HL-60 (cell line): ENCODE measurements around the gene ARID1A.

Experiments
- DNase-seq, 2 experiments: peaks; one replicate each; pipeline ENCODE4 v3.0.0-alpha.2; 2010 to 2020; ENCODE audit warnings: low read depth in 1 of 2, low spot score in 1 of 2
- H3K27ac ChIP-seq: fragments of 250-450 bp; sonication (Bioruptor Pico); replicated peaks from 2 replicates; pipeline ENCODE4 v1.5.1; 2020; ENCODE audit warnings: mild to moderate bottlenecking, moderate library complexity
- H3K27me3 ChIP-seq: fragments of 250-450 bp; sonication (Bioruptor Pico); 2 replicates; pipeline ENCODE4 v1.5.1; 2021; ENCODE audit warnings: mild to moderate bottlenecking, moderate library complexity; ENCODE audit not compliant: insufficient read depth, poor library complexity, severe bottlenecking
- H3K4me3 ChIP-seq: replicated peaks from 2 replicates; pipeline ENCODE4 v1.5.1; 2011; ENCODE audit warnings: mild to moderate bottlenecking, control low read depth, low read length; ENCODE audit not compliant: insufficient read depth
- GABPA ChIP-seq: IDR thresholded peaks from 2 replicates; pipeline ENCODE4 v1.6.1; 2012; ENCODE audit warnings: low read depth
- POLR2AphosphoS5 ChIP-seq: IDR thresholded peaks from 2 replicates; pipeline ENCODE4 v1.6.1; 2012; ENCODE audit warnings: low read depth
- REST ChIP-seq: IDR thresholded peaks from 2 replicates; pipeline ENCODE4 v1.6.1; 2012; ENCODE audit warnings: low read depth; ENCODE audit not compliant: insufficient replicate concordance
- SPI1 ChIP-seq: IDR thresholded peaks from 2 replicates; pipeline ENCODE4 v1.6.1; 2012; ENCODE audit warnings: low read depth, mild to moderate bottlenecking, borderline replicate concordance
- TF ChIP-seq, protein P1 (sequence below): IDR thresholded peaks from one replicate; pipeline ENCODE4 v1.5.1; 2011; ENCODE audit warnings: low read length, control low read depth, inconsistent platforms; ENCODE audit not compliant: insufficient read depth

The ARID1A gene

GRCh38 chr1:26697431-26697977 is 1.7 kb downstream of the ARID1A start:
- H3K27ac ChIP-seq = peak overlapping the region; percentile 90
- no peak for DNase-seq
- TF ChIP-seq REST (no peak), GABPA (no peak), SPI1 (no peak), POLR2AphosphoS5 (no peak)
- TF ChIP-seq, protein P1, sequence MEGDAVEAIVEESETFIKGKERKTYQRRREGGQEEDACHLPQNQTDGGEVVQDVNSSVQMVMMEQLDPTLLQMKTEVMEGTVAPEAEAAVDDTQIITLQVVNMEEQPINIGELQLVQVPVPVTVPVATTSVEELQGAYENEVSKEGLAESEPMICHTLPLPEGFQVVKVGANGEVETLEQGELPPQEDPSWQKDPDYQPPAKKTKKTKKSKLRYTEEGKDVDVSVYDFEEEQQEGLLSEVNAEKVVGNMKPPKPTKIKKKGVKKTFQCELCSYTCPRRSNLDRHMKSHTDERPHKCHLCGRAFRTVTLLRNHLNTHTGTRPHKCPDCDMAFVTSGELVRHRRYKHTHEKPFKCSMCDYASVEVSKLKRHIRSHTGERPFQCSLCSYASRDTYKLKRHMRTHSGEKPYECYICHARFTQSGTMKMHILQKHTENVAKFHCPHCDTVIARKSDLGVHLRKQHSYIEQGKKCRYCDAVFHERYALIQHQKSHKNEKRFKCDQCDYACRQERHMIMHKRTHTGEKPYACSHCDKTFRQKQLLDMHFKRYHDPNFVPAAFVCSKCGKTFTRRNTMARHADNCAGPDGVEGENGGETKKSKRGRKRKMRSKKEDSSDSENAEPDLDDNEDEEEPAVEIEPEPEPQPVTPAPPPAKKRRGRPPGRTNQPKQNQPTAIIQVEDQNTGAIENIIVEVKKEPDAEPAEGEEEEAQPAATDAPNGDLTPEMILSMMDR = no peak
- no peaks in the 10 kb centered on the region for H3K27me3 ChIP-seq
- peak overlapping the region; percentile 83 for H3K4me3 ChIP-seq

GRCh38 chr1:26697978-26698849 is 2.4 kb downstream of the ARID1A start:
- Histone ChIP-seq H3K4me3 (peak overlapping the region; percentile 83), H3K27ac (peak overlapping the region; percentile 90), H3K27me3 (no peaks in the 10 kb centered on the region)
- peak in 1 of 2 experiments; percentile 65 for DNase-seq
- TF ChIP-seq POLR2AphosphoS5 (no peak), SPI1 (no peak), GABPA (no peak), REST (no peak)
- TF ChIP-seq, protein P1 = no peak

DNA sequence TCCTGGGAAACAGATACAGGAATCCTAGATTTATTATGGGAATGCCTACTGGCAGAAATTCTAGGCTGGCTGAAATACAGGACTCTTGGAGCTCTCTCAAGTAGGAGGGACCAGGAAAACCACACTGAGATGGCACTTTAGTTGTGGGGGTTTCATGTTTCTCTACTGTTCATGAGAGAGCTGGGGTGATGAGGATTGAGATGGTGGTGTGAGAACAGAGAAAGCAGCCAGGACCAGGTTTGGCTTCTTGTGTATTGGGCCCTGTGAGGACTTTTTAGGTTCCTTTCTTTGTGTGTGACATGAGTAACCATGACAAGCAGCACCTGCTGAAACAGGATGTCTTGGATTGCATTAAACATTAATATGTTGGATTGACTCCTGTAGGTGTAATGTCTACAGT is 4.9 kb downstream of the ARID1A start:
- no peak overlapping the region for H3K4me3 ChIP-seq

More for the DNA sequence above, 4.9 kb downstream of the ARID1A start:
- Histone ChIP-seq H3K27ac (peak overlapping the region; percentile 3; the same call in 1 of the 2 replicates), H3K27me3 (no peaks in the 10 kb centered on the region)
- DNase-seq = no peak
- TF ChIP-seq GABPA = no peak
- TF ChIP-seq, protein P1 = no peak
- no peak for TF ChIP-seq REST
- TF ChIP-seq POLR2AphosphoS5 = no peak
- TF ChIP-seq SPI1 = no peak
